Measurements from ENCODE around the gene ME3. TPM values are rescaled to one million over a fixed set of nuclear protein-coding genes. Genes with fewer than 3 reads are reported as not detected.

ME3 gene
- total and polyA plus RNA-seq, 2 donors (not counting 1 experiment from before 2014, with no cell fraction given) = 1.3 TPM; not detected in 1

- intact Hi-C loops (cut with micrococcal nuclease) = no loop called here
- H3K9me3 Mint-ChIP-seq (ENCODE audit: insufficient read depth) = no peaks in the 10 kb centered on the region
- no peak overlapping the region for H3K9ac ChIP-seq (ENCODE audit: low read length)
- H3K4me1 Mint-ChIP-seq = no peaks in the 10 kb centered on the region
- H3K79me2 ChIP-seq (ENCODE audit: control insufficient read depth, insufficient read depth, low read length) = no peaks in the 10 kb centered on the region
- H3K27me3 ChIP-seq (replicated peaks in 1 of 4; ENCODE audit: control extremely low read depth in 1 of 4, control insufficient read depth in 3 of 4, insufficient read depth in 4 of 4, low read length in 3 of 4) = peaks cover 0 to 2% (median 0%) of the 10 kb centered on the region in 4 experiments
- no peak overlapping the region for H3K27ac ChIP-seq (ENCODE audit: low read length in 2 of 2)
- ChIA-PET POLR2A (no interaction called here), CTCF (no interaction called here)
- peaks cover 21% of the 10 kb centered on the region for H3K27me3 Mint-ChIP-seq
- H3K36me3 ChIP-seq (replicated peaks in 1 of 2; ENCODE audit: control extremely low read depth in 1 of 2, control insufficient read depth in 1 of 2, extremely low read depth in 1 of 2, insufficient read depth in 2 of 2, low read length in 1 of 2) = no peaks in the 10 kb centered on the region
- no peak overlapping the region for H3K27ac Mint-ChIP-seq
- DNase-seq (no peak), ATAC-seq (ENCODE audit: low read depth) (no peak)
- 93% methylated on average over 4 of the region's 5 CpGs for WGBS (ENCODE audit: insufficient coverage)
- no peaks in the 10 kb centered on the region for H3K4me1 ChIP-seq (ENCODE audit: control insufficient read depth in 2 of 2, insufficient read depth in 2 of 2, low read length in 2 of 2)
- no peak overlapping the region for H3K4me3 ChIP-seq (ENCODE audit: control extremely low read depth in 1 of 5, extremely low read depth in 1 of 5, insufficient read depth in 1 of 5, low read depth in 2 of 5, low read length in 4 of 5)
- H3K4me2 ChIP-seq (replicated peaks; ENCODE audit: low read depth, low read length, poor library complexity, severe bottlenecking) = no peak overlapping the region
- no peaks in the 10 kb centered on the region for H3K9me3 ChIP-seq (ENCODE audit: control extremely low read depth in 1 of 3, control insufficient read depth in 2 of 3, insufficient read depth in 1 of 3, low read length in 2 of 3)
- no peak overlapping the region for H2AFZ ChIP-seq (ENCODE audit: insufficient read depth, low read depth, low read length, poor library complexity, severe bottlenecking)
- no peak for TF ChIP-seq CTCF (IDR thresholded peaks at IDR 0.05)
- H3K4me3 Mint-ChIP-seq = no peak overlapping the region
- H4K20me1 ChIP-seq (ENCODE audit: control insufficient read depth, insufficient read depth, low read length, poor library complexity, severe bottlenecking) = no peaks in the 10 kb centered on the region
Measured at GRCh38 chr11:86574493-86575207, 97.8 kb downstream of the ME3 start.

GRCh38 chr11:86571273-86571948 is 101.0 kb downstream of the ME3 start:
- H3K4me3 Mint-ChIP-seq = no peak overlapping the region
- Histone ChIP-seq H3K4me3 (ENCODE audit: control extremely low read depth in 1 of 5, extremely low read depth in 1 of 5, insufficient read depth in 1 of 5, low read depth in 2 of 5, low read length in 4 of 5) (no peak overlapping the region), H2AFZ (ENCODE audit: insufficient read depth, low read depth, low read length, poor library complexity, severe bottlenecking) (no peak overlapping the region), H4K20me1 (ENCODE audit: control insufficient read depth, insufficient read depth, low read length, poor library complexity, severe bottlenecking) (no peaks in the 10 kb centered on the region), H3K27me3 (replicated peaks in 1 of 4; ENCODE audit: control extremely low read depth in 1 of 4, control insufficient read depth in 3 of 4, insufficient read depth in 4 of 4, low read length in 3 of 4) (no peaks in the 10 kb centered on the region), H3K27ac (ENCODE audit: low read length in 2 of 2) (no peak overlapping the region), H3K4me1 (ENCODE audit: control insufficient read depth in 2 of 2, insufficient read depth in 2 of 2, low read length in 2 of 2) (no peaks in the 10 kb centered on the region), H3K79me2 (ENCODE audit: control insufficient read depth, insufficient read depth, low read length) (no peaks in the 10 kb centered on the region), H3K9ac (ENCODE audit: low read length) (no peak overlapping the region), H3K36me3 (replicated peaks in 1 of 2; ENCODE audit: control extremely low read depth in 1 of 2, control insufficient read depth in 1 of 2, extremely low read depth in 1 of 2, insufficient read depth in 2 of 2, low read length in 1 of 2) (no peaks in the 10 kb centered on the region), H3K4me2 (replicated peaks; ENCODE audit: low read depth, low read length, poor library complexity, severe bottlenecking) (no peak overlapping the region), H3K9me3 (ENCODE audit: control extremely low read depth in 1 of 3, control insufficient read depth in 2 of 3, insufficient read depth in 1 of 3, low read length in 2 of 3) (no peaks in the 10 kb centered on the region)
- no peaks in the 10 kb centered on the region for H3K9me3 Mint-ChIP-seq (ENCODE audit: insufficient read depth)
- ChIA-PET CTCF (interaction anchor here (0.5 kb wide), 1 partner anchor 246 kb away, joined by 3 read pairs; no protein-coding TSS in a partner anchor), POLR2A (no interaction called here)
- intact Hi-C loops (cut with micrococcal nuclease) = no loop called here
- no peak overlapping the region for H3K27ac Mint-ChIP-seq
- TF ChIP-seq CTCF (IDR thresholded peaks at IDR 0.05) (no peak), EZH2 (IDR thresholded peaks at IDR 0.05; ENCODE audit: borderline replicate concordance, insufficient read depth, low read depth, low read length, poor library complexity, severe bottlenecking) (no peak)
- H3K4me1 Mint-ChIP-seq = no peaks in the 10 kb centered on the region
- WGBS (ENCODE audit: insufficient coverage) = 93% methylated on average over 3 of the region's 5 CpGs
- DNase-seq (no peak), ATAC-seq (ENCODE audit: low read depth) (no peak)
- H3K27me3 Mint-ChIP-seq = peaks cover 21% of the 10 kb centered on the region
